ENCODE results near the gene ACTN2.

ACTN2 gene

GRCh38 chr1:236645016-236645680 lies 41.2 kb upstream of the ACTN2 start:
- Histone ChIP-seq H3K4me1 (ENCODE audit: control insufficient read depth, insufficient read depth, low read length) (no peaks in the 10 kb centered on the region), H3K4me3 (ENCODE audit: low read depth, low read length) (no peak overlapping the region), H3K9me3 (ENCODE audit: control insufficient read depth, insufficient read depth, low read depth, low read length) (no peaks in the 10 kb centered on the region), H3K27ac (ENCODE audit: extremely low read depth, low read depth, low read length) (no peak overlapping the region), H3K36me3 (ENCODE audit: control insufficient read depth in 2 of 2, insufficient read depth in 1 of 2, low read length in 2 of 2) (no peaks in the 10 kb centered on the region)
- CTCF ChIA-PET: no interaction called here
- TF ChIP-seq ZNF366 (tag by site-specific recombination; conservative IDR thresholded peaks at IDR 0.05): no peak
- no peak for TF ChIP-seq ZNF621 (tag by site-specific recombination; IDR thresholded peaks at IDR 0.05)
- TF ChIP-seq KLF9 (tag by site-specific recombination; IDR thresholded peaks at IDR 0.05; ENCODE audit: low read depth): no peak
- TF ChIP-seq ZBTB10 (tag by site-specific recombination; IDR thresholded peaks at IDR 0.05): no peak
- no peak for TF ChIP-seq BCL11A (tag by site-specific recombination; IDR thresholded peaks at IDR 0.05; ENCODE audit: low read depth)
- TF ChIP-seq, protein P1, sequence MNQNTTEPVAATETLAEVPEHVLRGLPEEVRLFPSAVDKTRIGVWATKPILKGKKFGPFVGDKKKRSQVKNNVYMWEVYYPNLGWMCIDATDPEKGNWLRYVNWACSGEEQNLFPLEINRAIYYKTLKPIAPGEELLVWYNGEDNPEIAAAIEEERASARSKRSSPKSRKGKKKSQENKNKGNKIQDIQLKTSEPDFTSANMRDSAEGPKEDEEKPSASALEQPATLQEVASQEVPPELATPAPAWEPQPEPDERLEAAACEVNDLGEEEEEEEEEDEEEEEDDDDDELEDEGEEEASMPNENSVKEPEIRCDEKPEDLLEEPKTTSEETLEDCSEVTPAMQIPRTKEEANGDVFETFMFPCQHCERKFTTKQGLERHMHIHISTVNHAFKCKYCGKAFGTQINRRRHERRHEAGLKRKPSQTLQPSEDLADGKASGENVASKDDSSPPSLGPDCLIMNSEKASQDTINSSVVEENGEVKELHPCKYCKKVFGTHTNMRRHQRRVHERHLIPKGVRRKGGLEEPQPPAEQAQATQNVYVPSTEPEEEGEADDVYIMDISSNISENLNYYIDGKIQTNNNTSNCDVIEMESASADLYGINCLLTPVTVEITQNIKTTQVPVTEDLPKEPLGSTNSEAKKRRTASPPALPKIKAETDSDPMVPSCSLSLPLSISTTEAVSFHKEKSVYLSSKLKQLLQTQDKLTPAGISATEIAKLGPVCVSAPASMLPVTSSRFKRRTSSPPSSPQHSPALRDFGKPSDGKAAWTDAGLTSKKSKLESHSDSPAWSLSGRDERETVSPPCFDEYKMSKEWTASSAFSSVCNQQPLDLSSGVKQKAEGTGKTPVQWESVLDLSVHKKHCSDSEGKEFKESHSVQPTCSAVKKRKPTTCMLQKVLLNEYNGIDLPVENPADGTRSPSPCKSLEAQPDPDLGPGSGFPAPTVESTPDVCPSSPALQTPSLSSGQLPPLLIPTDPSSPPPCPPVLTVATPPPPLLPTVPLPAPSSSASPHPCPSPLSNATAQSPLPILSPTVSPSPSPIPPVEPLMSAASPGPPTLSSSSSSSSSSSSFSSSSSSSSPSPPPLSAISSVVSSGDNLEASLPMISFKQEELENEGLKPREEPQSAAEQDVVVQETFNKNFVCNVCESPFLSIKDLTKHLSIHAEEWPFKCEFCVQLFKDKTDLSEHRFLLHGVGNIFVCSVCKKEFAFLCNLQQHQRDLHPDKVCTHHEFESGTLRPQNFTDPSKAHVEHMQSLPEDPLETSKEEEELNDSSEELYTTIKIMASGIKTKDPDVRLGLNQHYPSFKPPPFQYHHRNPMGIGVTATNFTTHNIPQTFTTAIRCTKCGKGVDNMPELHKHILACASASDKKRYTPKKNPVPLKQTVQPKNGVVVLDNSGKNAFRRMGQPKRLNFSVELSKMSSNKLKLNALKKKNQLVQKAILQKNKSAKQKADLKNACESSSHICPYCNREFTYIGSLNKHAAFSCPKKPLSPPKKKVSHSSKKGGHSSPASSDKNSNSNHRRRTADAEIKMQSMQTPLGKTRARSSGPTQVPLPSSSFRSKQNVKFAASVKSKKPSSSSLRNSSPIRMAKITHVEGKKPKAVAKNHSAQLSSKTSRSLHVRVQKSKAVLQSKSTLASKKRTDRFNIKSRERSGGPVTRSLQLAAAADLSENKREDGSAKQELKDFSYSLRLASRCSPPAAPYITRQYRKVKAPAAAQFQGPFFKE (tag by site-specific recombination; IDR thresholded peaks at IDR 0.05; ENCODE audit: borderline replicate concordance): no peak
- no peak for TF ChIP-seq ZNF777 (tag by site-specific recombination; IDR thresholded peaks at IDR 0.05; ENCODE audit: borderline replicate concordance)
- no peak for TF ChIP-seq ZNF433 (tag by site-specific recombination; IDR thresholded peaks at IDR 0.05; ENCODE audit: low read depth)
- TF ChIP-seq ZNF394 (tag by site-specific recombination; IDR thresholded peaks at IDR 0.05; ENCODE audit: borderline replicate concordance): no peak
- TF ChIP-seq ZNF341 (tag by site-specific recombination; IDR thresholded peaks at IDR 0.05; ENCODE audit: low read depth): no peak
- no peak for TF ChIP-seq ZBTB48 (tag by site-specific recombination; IDR thresholded peaks at IDR 0.05)
- no peak for TF ChIP-seq ZNF600 (tag by site-specific recombination; IDR thresholded peaks at IDR 0.05)
- no peak for TF ChIP-seq ZNF23 (tag by site-specific recombination; IDR thresholded peaks at IDR 0.05; ENCODE audit: borderline replicate concordance)
- TF ChIP-seq ZNF423 (tag by site-specific recombination; IDR thresholded peaks at IDR 0.05): no peak
- POLR2A ChIA-PET: no interaction called here

GRCh38 chr1:236654511-236654910 lies 31.8 kb upstream of the ACTN2 start:
- Histone ChIP-seq H3K4me3 (ENCODE audit: low read depth, low read length) (no peak overlapping the region), H3K4me1 (ENCODE audit: control insufficient read depth, insufficient read depth, low read length) (no peaks in the 10 kb centered on the region), H3K27ac (ENCODE audit: extremely low read depth, low read depth, low read length) (no peak overlapping the region), H3K9me3 (ENCODE audit: control insufficient read depth, insufficient read depth, low read depth, low read length) (no peaks in the 10 kb centered on the region), H3K36me3 (ENCODE audit: control insufficient read depth in 2 of 2, insufficient read depth in 1 of 2, low read length in 2 of 2) (no peaks in the 10 kb centered on the region)
- TF ChIP-seq ZNF280C (tag by site-specific recombination; IDR thresholded peaks at IDR 0.05) (no peak), ZNF324 (tag by site-specific recombination; IDR thresholded peaks at IDR 0.05) (no peak), ZNF366 (tag by site-specific recombination; conservative IDR thresholded peaks at IDR 0.05) (peak; percentile 81), SCRT1 (tag by site-specific recombination; IDR thresholded peaks at IDR 0.05; ENCODE audit: borderline replicate concordance) (no peak)
- POLR2A ChIA-PET: interaction anchor here (0.7 kb wide), 1 partner anchor 542 kb away, joined by 3 read pairs; no protein-coding TSS in a partner anchor
- CTCF ChIA-PET: no interaction called here
